Measurements from ENCODE around the gene GNG13. TPM values are rescaled to one million over a fixed set of nuclear protein-coding genes. Genes with fewer than 3 reads are reported as not detected.

GNG13 gene
- total RNA-seq, 6 experiments from 2014 or later = not detected

- no peak for TF ChIP-seq CTCF (IDR thresholded peaks at IDR 0.05)
- Mint-ChIP-seq H3K36me3 (ENCODE audit: low read depth) (no peaks in the 10 kb centered on the region), H3K4me3 (no peak overlapping the region), H3K9me3 (no peaks in the 10 kb centered on the region), H3K27me3 (ENCODE audit: insufficient read depth) (no peaks in the 10 kb centered on the region), H3K4me1 (ENCODE audit: low read depth) (no peaks in the 10 kb centered on the region), H3K27ac (no peak overlapping the region)
- DNase-seq = no peak
Measured at GRCh38 chr16:769184-769784, 31.2 kb downstream of the GNG13 start.

GRCh38 chr16:768428-768827 is 32.1 kb downstream of the GNG13 start:
- H3K27ac Mint-ChIP-seq = no peak overlapping the region
- no peak for DNase-seq
- no peaks in the 10 kb centered on the region for H3K27me3 Mint-ChIP-seq (ENCODE audit: insufficient read depth)
- H3K36me3 Mint-ChIP-seq (ENCODE audit: low read depth) = no peaks in the 10 kb centered on the region
- H3K4me1 Mint-ChIP-seq (ENCODE audit: low read depth) = no peaks in the 10 kb centered on the region
- no peak overlapping the region for H3K4me3 Mint-ChIP-seq
- H3K9me3 Mint-ChIP-seq = no peaks in the 10 kb centered on the region
- TF ChIP-seq CTCF (IDR thresholded peaks at IDR 0.05) = no peak

GRCh38 chr16:767743-768235 is 32.7 kb downstream of the GNG13 start:
- Mint-ChIP-seq H3K36me3 (ENCODE audit: low read depth) (no peaks in the 10 kb centered on the region), H3K9me3 (no peaks in the 10 kb centered on the region), H3K27ac (no peak overlapping the region), H3K4me1 (ENCODE audit: low read depth) (no peaks in the 10 kb centered on the region), H3K4me3 (no peak overlapping the region), H3K27me3 (ENCODE audit: insufficient read depth) (no peaks in the 10 kb centered on the region)
- TF ChIP-seq CTCF (IDR thresholded peaks at IDR 0.05) = no peak
- DNase-seq = no peak

GRCh38 chr16:766820-767640 is 33.5 kb downstream of the GNG13 start:
- TF ChIP-seq CTCF (IDR thresholded peaks at IDR 0.05) = no peak
- Mint-ChIP-seq H3K27me3 (ENCODE audit: insufficient read depth) (no peaks in the 10 kb centered on the region), H3K4me1 (ENCODE audit: low read depth) (no peaks in the 10 kb centered on the region), H3K4me3 (no peak overlapping the region), H3K27ac (no peak overlapping the region), H3K9me3 (no peaks in the 10 kb centered on the region), H3K36me3 (ENCODE audit: low read depth) (no peaks in the 10 kb centered on the region)
- DNase-seq = no peak

- Mint-ChIP-seq H3K36me3 (ENCODE audit: low read depth) (no peaks in the 10 kb centered on the region), H3K27me3 (ENCODE audit: insufficient read depth) (no peaks in the 10 kb centered on the region), H3K4me1 (ENCODE audit: low read depth) (no peaks in the 10 kb centered on the region)
Measured at GRCh38 chr16:766008-766819, 34.3 kb downstream of the GNG13 start.

More at GRCh38 chr16:766008-766819, 34.3 kb downstream of the GNG13 start:
- no peak for TF ChIP-seq CTCF (IDR thresholded peaks at IDR 0.05)
- H3K27ac Mint-ChIP-seq = no peak overlapping the region
- no peak for DNase-seq
- H3K4me3 Mint-ChIP-seq = no peak overlapping the region
- H3K9me3 Mint-ChIP-seq = no peaks in the 10 kb centered on the region

Data from HFFc6 (cell line).